Gastroesophageal sphincter (tissue), 4 donors: ENCODE data around the gene DIAPH2. TPM values are rescaled to one million over a fixed set of nuclear protein-coding genes. Genes with fewer than 3 reads are reported as not detected.

Experiments
- ATAC-seq: fragments of 150-250 bp; one replicate; pipeline ENCODE4 v1.9.1; 2016; ENCODE audit warnings: mild to moderate bottlenecking, moderate library complexity
- H3K27ac ChIP-seq, 4 donors: fragments of 200-600 bp; sonication (generic) in 3 of 4; 1 replicate in 3 of 4; 2 replicates in 1 of 4; pipeline ENCODE4 v1.5.1; 2016 to 2019
- H3K27me3 ChIP-seq: fragments of 200-600 bp; sonication (generic); one replicate; pipeline ENCODE4 v1.5.1; 2019
- H3K36me3 ChIP-seq, 2 donors: fragments of 200-600 bp; sonication (generic); one replicate each; pipeline ENCODE4 v1.5.1; 2019; ENCODE audit warnings: control low read depth in 1 of 2
- H3K4me1 ChIP-seq, 3 donors: fragments of 200-600 bp; sonication (generic); 1 replicate in 2 of 3; 2 replicates in 1 of 3; pipeline ENCODE4 v1.5.1; 2016 to 2019; ENCODE audit warnings: control low read depth in 2 of 3
- H3K4me3 ChIP-seq, 2 donors: fragments of 200-600 bp; sonication (generic); one replicate each; pipeline ENCODE4 v1.5.1; 2019; ENCODE audit warnings: mild to moderate bottlenecking in 1 of 2, moderate library complexity in 1 of 2
- H3K9me3 ChIP-seq, 3 donors: fragments of 200-600 bp; sonication (generic); one replicate each; pipeline ENCODE4 v1.5.1; 2017 to 2019; ENCODE audit warnings: control low read depth in 2 of 3
- EP300 ChIP-seq: sonication (generic); formaldehyde crosslinking; IDR thresholded peaks from one replicate; pipeline ENCODE4 v1.6.1; 2017; ENCODE audit warnings: antibody characterized with exemption, mild to moderate bottlenecking
- POLR2A ChIP-seq, 2 donors: fragments of 450-650 bp; IDR thresholded peaks; one replicate each; pipeline ENCODE4 v1.6.1; 2017; ENCODE audit warnings: antibody characterized with exemption in 2 of 2, mild to moderate bottlenecking in 2 of 2, moderate library complexity in 1 of 2
- POLR2AphosphoS5 ChIP-seq: sonication (generic); formaldehyde crosslinking; IDR thresholded peaks from one replicate; pipeline ENCODE4 v1.6.1; 2017; ENCODE audit warnings: antibody characterized with exemption
- WGBS, 2 donors: methylation state at CpG; one replicate each; pipeline ENCODE4 v1.1.5; 2018; ENCODE audit warnings: low coverage in 1 of 2; 5-methylcytosine and 5-hydroxymethylcytosine counted together
- total RNA-seq, 4 donors: library from RNA; depleted of rRNA; stranded (reverse); fragments of >200 nt; gene quantifications; one replicate each; pipeline ENCODE4 v1.1.0, GENCODE V29; 2016
- TF ChIP-seq, protein P1 (sequence below), 4 experiments: fragments of 200-600 bp in 2 of 4; fragments of 450-650 bp in 2 of 4; sonication (generic) in 1 of 4; IDR thresholded peaks; one replicate each; pipeline ENCODE4 v1.5.1; 2017 to 2019; ENCODE audit warnings: antibody characterized with exemption in 4 of 4, mild to moderate bottlenecking in 2 of 4, moderate library complexity in 2 of 4

DIAPH2 gene
- total RNA-seq, 4 donors from 2014 or later, result 46.1 to 93.9 (median 76.5) TPM

DNA sequence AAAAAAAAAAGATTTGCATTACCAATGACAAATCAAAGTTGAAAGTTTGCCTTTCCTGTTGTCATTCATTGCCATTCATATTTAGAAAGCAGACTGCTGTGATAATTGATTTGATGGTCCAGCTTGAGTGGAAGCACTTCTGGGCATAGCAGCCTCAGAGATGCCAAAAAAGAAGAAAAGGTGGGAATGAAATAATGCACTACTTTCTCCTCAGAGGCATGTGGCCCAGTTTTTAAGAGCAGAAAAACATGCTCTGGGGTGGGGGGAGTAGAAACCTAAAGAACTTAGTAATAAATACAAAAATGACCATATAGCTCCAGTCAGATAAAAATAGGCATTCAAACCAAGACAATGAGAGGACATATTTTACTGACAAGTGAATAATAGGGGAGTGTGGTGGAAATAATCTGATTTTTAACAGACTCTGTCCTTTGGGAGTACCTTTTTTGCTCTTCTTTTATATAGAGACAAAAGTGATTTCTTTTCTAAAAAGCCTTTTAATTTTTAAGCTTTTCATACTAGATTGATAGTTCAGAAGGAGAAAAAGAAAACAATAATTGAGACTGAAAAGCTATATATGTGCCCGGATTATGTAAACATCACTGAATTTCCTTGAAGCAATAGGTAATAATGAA lies 798.1 kb downstream of the DIAPH2 start:
- ATAC-seq, result no peak
- Histone ChIP-seq H3K4me3 (no peak overlapping the region), H3K36me3 (no peaks in the 10 kb centered on the region), H3K27me3 (no peaks in the 10 kb centered on the region), H3K27ac (no peak overlapping the region), H3K9me3 (no peaks in the 10 kb centered on the region), H3K4me1 (no peaks in the 10 kb centered on the region)
- TF ChIP-seq POLR2A (IDR thresholded peaks at IDR 0.05) (no peak), POLR2AphosphoS5 (no peak), EP300 (no peak)
- TF ChIP-seq, protein P1, sequence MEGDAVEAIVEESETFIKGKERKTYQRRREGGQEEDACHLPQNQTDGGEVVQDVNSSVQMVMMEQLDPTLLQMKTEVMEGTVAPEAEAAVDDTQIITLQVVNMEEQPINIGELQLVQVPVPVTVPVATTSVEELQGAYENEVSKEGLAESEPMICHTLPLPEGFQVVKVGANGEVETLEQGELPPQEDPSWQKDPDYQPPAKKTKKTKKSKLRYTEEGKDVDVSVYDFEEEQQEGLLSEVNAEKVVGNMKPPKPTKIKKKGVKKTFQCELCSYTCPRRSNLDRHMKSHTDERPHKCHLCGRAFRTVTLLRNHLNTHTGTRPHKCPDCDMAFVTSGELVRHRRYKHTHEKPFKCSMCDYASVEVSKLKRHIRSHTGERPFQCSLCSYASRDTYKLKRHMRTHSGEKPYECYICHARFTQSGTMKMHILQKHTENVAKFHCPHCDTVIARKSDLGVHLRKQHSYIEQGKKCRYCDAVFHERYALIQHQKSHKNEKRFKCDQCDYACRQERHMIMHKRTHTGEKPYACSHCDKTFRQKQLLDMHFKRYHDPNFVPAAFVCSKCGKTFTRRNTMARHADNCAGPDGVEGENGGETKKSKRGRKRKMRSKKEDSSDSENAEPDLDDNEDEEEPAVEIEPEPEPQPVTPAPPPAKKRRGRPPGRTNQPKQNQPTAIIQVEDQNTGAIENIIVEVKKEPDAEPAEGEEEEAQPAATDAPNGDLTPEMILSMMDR (IDR thresholded peaks at IDR 0.05), result no peak
- 60 to 64% methylated on average over 1 of the region's 1 CpG for WGBS, 2 donors

DNA sequence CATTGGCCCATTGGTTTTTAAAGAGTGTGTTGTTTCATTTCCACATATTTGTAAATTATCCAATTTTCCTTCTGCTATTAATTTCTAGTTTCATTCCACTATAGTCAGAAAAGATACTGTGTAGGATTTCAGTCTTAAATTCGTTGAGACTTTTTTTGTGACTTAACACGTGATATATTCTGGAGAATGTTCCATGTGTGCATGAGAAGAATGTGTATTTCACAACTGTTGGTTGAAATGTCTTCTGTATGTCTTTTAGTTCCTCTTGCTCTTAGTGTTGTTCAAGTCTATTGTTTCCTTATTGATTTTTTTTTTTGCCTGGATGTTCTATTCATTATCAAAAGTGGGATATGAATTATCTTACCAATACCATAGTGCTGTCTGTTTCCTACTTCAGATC lies 806.0 kb downstream of the DIAPH2 start:
- Histone ChIP-seq H3K27ac (no peak overlapping the region), H3K27me3 (no peaks in the 10 kb centered on the region), H3K9me3 (no peaks in the 10 kb centered on the region), H3K4me3 (no peak overlapping the region), H3K36me3 (no peaks in the 10 kb centered on the region), H3K4me1 (no peaks in the 10 kb centered on the region)
- 74 to 83% methylated on average over 1 to 2 of the region's 2 CpGs for WGBS, 2 donors
- TF ChIP-seq, protein P1 (IDR thresholded peaks at IDR 0.05), result no peak
- TF ChIP-seq POLR2AphosphoS5 (no peak), EP300 (no peak), POLR2A (IDR thresholded peaks at IDR 0.05) (no peak)
- ATAC-seq, result no peak

GRCh38 chrX:97494756-97495372 lies 810.2 kb downstream of the DIAPH2 start:
- H3K4me3 ChIP-seq, result no peak overlapping the region
- TF ChIP-seq POLR2AphosphoS5 (no peak), EP300 (no peak), POLR2A (IDR thresholded peaks at IDR 0.05) (no peak)
- TF ChIP-seq, protein P1 (IDR thresholded peaks at IDR 0.05), result no peak
- no peaks in the 10 kb centered on the region for H3K9me3 ChIP-seq
- WGBS, 2 donors, result 20% methylated on average over 1 of the region's 1 CpG; no CpG with 5 or more reads in 1 of the 2 donors
- ATAC-seq, result no peak
- H3K27me3 ChIP-seq, result no peaks in the 10 kb centered on the region
- no peaks in the 10 kb centered on the region for H3K4me1 ChIP-seq
- no peak overlapping the region for H3K27ac ChIP-seq
- no peaks in the 10 kb centered on the region for H3K36me3 ChIP-seq

DNA sequence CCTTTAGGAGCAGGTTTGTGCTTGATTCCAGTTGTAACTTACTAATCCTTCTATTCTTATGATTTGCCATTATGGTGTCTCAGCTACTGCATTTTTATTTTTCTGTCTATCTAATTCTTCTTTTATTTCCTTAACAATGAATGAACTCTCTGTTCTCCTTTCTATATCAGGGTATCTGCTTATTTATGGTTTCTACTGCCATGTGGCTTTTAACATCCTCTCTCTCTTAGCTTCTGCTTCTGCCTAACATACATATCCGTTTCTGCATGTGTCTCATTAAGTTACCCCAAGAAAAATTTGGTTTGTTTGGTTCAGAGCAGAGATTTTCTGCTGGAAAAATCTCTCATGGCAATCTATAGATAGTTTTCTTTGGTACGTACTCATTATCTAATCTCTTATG lies 813.5 kb downstream of the DIAPH2 start:
- ATAC-seq, result no peak
- 20 to 70% methylated on average over 1 to 2 of the region's 2 CpGs for WGBS, 2 donors

More for the DNA sequence above, 813.5 kb downstream of the DIAPH2 start:
- Histone ChIP-seq H3K9me3 (no peaks in the 10 kb centered on the region), H3K27ac (no peak overlapping the region), H3K4me1 (no peaks in the 10 kb centered on the region), H3K4me3 (no peak overlapping the region), H3K27me3 (no peaks in the 10 kb centered on the region), H3K36me3 (no peaks in the 10 kb centered on the region)
- TF ChIP-seq, protein P1 (IDR thresholded peaks at IDR 0.05), result no peak
- TF ChIP-seq POLR2A (IDR thresholded peaks at IDR 0.05), result no peak
- no peak for TF ChIP-seq POLR2AphosphoS5
- no peak for TF ChIP-seq EP300
